A549 (cell line): ENCODE measurements around the gene CSTPP1. TPM values are rescaled to one million over a fixed set of nuclear protein-coding genes. Genes with fewer than 3 reads are reported as not detected.

Experiments
- ATAC-seq, 2 experiments: fragments of 200-7000 bp in 1 of 2; fragments of >200 bp in 1 of 2; cut with Nextera tagmentation in 1 of 2; cut with Tn5 transposase in 1 of 2; 3 replicates each; pipeline versions ENCODE4 v1.8.0 to v1.9.1; 2018 to 2020; ENCODE audit warnings: mild to moderate bottlenecking in 1 of 2, moderate library complexity in 1 of 2
- CTCF ChIA-PET: fragments of 300-600 bp; sonication (Branson Sonifier 250); formaldehyde crosslinking; extraction: SDS; loops from one replicate; lab custom pipeline; 2021; ENCODE audit warnings: antibody characterized with exemption, inconsistent platforms; lab: Yijun Ruan, JAX
- POLR2A ChIA-PET: fragments of 350-600 bp; formaldehyde crosslinking; extraction: SDS; loops from one replicate; lab custom pipeline; 2021; ENCODE audit warnings: antibody characterized with exemption, inconsistent platforms; lab: Yijun Ruan, JAX
- DNase-seq, 2 experiments: peaks; one replicate each; pipeline versions ENCODE4 v3.0.0 to v3.0.0-alpha.2; 2011 to 2016; ENCODE audit warnings: low read depth in 1 of 2, low spot score in 1 of 2
- FAIRE-seq: peaks from 2 replicates; lab custom pipeline; 2011; peaks lifted over from hg19 to GRCh38; lab: Jason Lieb, UNC
- H3K27ac ChIP-seq, 2 experiments: fragments of >200 bp; sonication (Bioruptor Twin); formaldehyde crosslinking; 3 replicates each; pipeline ENCODE4 v1.5.1; 2016 to 2017
- H3K4me1 ChIP-seq: fragments of >200 bp; sonication (Bioruptor Twin); formaldehyde crosslinking; 3 replicates; pipeline ENCODE4 v1.6.1; 2016
- H3K4me2 ChIP-seq: fragments of >200 bp; sonication (Bioruptor Twin); formaldehyde crosslinking; 3 replicates; pipeline ENCODE4 v1.6.1; 2016
- H3K4me3 ChIP-seq: fragments of >200 bp; sonication (Bioruptor Twin); formaldehyde crosslinking; 3 replicates; pipeline ENCODE4 v1.5.1; 2016
- H3K9me3 ChIP-seq: fragments of >200 bp; sonication (Bioruptor Twin); formaldehyde crosslinking; 3 replicates; pipeline ENCODE4 v1.6.1; 2016
- BCL3 ChIP-seq: fragments of >200 bp; sonication (Bioruptor Twin); formaldehyde crosslinking; IDR thresholded peaks from 3 replicates; pipeline ENCODE4 v1.6.1; 2016
- CBX2 ChIP-seq: fragments of 200-600 bp; sonication (generic); IDR thresholded peaks from 2 replicates; pipeline ENCODE4 v1.6.1; 2016; ENCODE audit warnings: low read depth, mild to moderate bottlenecking, borderline replicate concordance
- CBX8 ChIP-seq: fragments of 200-600 bp; sonication (generic); IDR thresholded peaks from 2 replicates; pipeline ENCODE4 v1.6.1; 2016
- CEBPB ChIP-seq, 2 experiments: fragments of >200 bp in 1 of 2; sonication (Bioruptor Twin) in 1 of 2; formaldehyde crosslinking in 1 of 2; IDR thresholded peaks; 2 replicates each; pipeline ENCODE4 v1.6.1; 2012 to 2016
- CHD4 ChIP-seq: fragments of 200-600 bp; sonication (generic); IDR thresholded peaks from 2 replicates; pipeline ENCODE4 v1.6.1; 2016; ENCODE audit warnings: antibody characterized with exemption, mild to moderate bottlenecking, borderline replicate concordance
- E2F6 ChIP-seq: IDR thresholded peaks from 2 replicates; pipeline ENCODE4 v1.6.1; 2012; ENCODE audit warnings: low read depth, borderline replicate concordance
- EHMT2 ChIP-seq: fragments of 200-600 bp; sonication (generic); IDR thresholded peaks from 2 replicates; pipeline ENCODE4 v1.6.1; 2016; ENCODE audit warnings: antibody characterized with exemption, low read depth, mild to moderate bottlenecking, moderate library complexity
- ESRRA ChIP-seq: fragments of 150-350 bp; IDR thresholded peaks from 2 replicates; pipeline ENCODE4 v1.6.1; 2014; ENCODE audit warnings: mild to moderate bottlenecking, low read length, borderline replicate concordance
- FOSB ChIP-seq: fragments of 250-450 bp; sonication (Bioruptor Pico); IDR thresholded peaks from 2 replicates; pipeline ENCODE4 v1.5.0; 2020; ENCODE audit warnings: mild to moderate bottlenecking, moderate library complexity
- FOXS1 ChIP-seq: fragments of 250-450 bp; sonication (Bioruptor Pico); IDR thresholded peaks from 2 replicates; pipeline ENCODE4 v1.5.0; 2020; ENCODE audit warnings: mild to moderate bottlenecking, moderate library complexity
- GATA3 ChIP-seq: IDR thresholded peaks from 2 replicates; pipeline ENCODE4 v1.6.1; 2012; ENCODE audit warnings: borderline replicate concordance
- HDAC2 ChIP-seq: fragments of 200-600 bp; sonication (generic); IDR thresholded peaks from 2 replicates; pipeline ENCODE4 v1.6.1; 2016
- HOXA7 ChIP-seq: fragments of 250-450 bp; sonication (Bioruptor Pico); IDR thresholded peaks from 2 replicates; pipeline ENCODE4 v1.5.0; 2020; ENCODE audit warnings: mild to moderate bottlenecking, moderate library complexity
- HOXB13 ChIP-seq: fragments of 250-450 bp; sonication (Bioruptor Pico); IDR thresholded peaks from 2 replicates; pipeline ENCODE4 v1.5.0; 2020; ENCODE audit warnings: low read depth, mild to moderate bottlenecking, moderate library complexity
- HOXB5 ChIP-seq: fragments of 250-450 bp; sonication (Bioruptor Pico); IDR thresholded peaks from 2 replicates; pipeline ENCODE4 v1.5.0; 2020; ENCODE audit warnings: mild to moderate bottlenecking, moderate library complexity
- JUNB ChIP-seq: fragments of >200 bp; sonication (Bioruptor Twin); formaldehyde crosslinking; IDR thresholded peaks from 2 replicates; pipeline ENCODE4 v1.6.1; 2016
- KDM1A ChIP-seq: fragments of 200-600 bp; sonication (generic); IDR thresholded peaks from 2 replicates; pipeline ENCODE4 v1.6.1; 2016; ENCODE audit warnings: low read depth, mild to moderate bottlenecking
- MAFK ChIP-seq: fragments of 450-650 bp; IDR thresholded peaks from 2 replicates; pipeline ENCODE4 v1.6.1; 2014; ENCODE audit not compliant: partially characterized antibody
- MAZ ChIP-seq: fragments of 150-350 bp; IDR thresholded peaks from 2 replicates; pipeline ENCODE4 v1.6.1; 2014; ENCODE audit warnings: antibody characterized with exemption, low read depth, low read length, borderline replicate concordance
- MYC ChIP-seq: IDR thresholded peaks from 2 replicates; pipeline ENCODE4 v1.6.1; 2012; ENCODE audit warnings: mild to moderate bottlenecking, inconsistent platforms, low read length, improper control_type of control experiment, borderline replicate concordance
- PBX3 ChIP-seq: IDR thresholded peaks from 2 replicates; pipeline ENCODE4 v1.6.1; 2012
- POLR2A ChIP-seq: IDR thresholded peaks from 2 replicates; pipeline ENCODE4 v1.6.1; 2012; ENCODE audit warnings: mild to moderate bottlenecking, low read length
- RAD21 ChIP-seq, 2 experiments: fragments of >200 bp in 1 of 2; sonication (Bioruptor Twin) in 1 of 2; formaldehyde crosslinking in 1 of 2; IDR thresholded peaks in 1 of 2; conservative IDR thresholded peaks in 1 of 2; 2 replicates in 1 of 2; 3 replicates in 1 of 2; pipeline ENCODE4 v1.6.1; 2012 to 2018; ENCODE audit warnings: inconsistent platforms in 1 of 2
- RARB ChIP-seq: fragments of 250-450 bp; sonication (Bioruptor Pico); IDR thresholded peaks from 2 replicates; pipeline ENCODE4 v1.8.0; 2021; ENCODE audit warnings: mild to moderate bottlenecking, moderate library complexity
- RCOR1 ChIP-seq: fragments of 150-350 bp; IDR thresholded peaks from 2 replicates; pipeline ENCODE4 v1.6.1; 2014; ENCODE audit warnings: antibody characterized with exemption, low read length, low read depth
- REST ChIP-seq: fragments of 200-600 bp; sonication (generic); IDR thresholded peaks from 2 replicates; pipeline ENCODE4 v1.6.1; 2016; ENCODE audit warnings: antibody characterized with exemption, mild to moderate bottlenecking, moderate library complexity
- RFX5 ChIP-seq: fragments of 450-650 bp; IDR thresholded peaks from 2 replicates; pipeline ENCODE4 v1.7.1; 2014; ENCODE audit warnings: antibody characterized with exemption, mild to moderate bottlenecking, moderate library complexity
- SREBF2 ChIP-seq: fragments of 450-650 bp; IDR thresholded peaks from 2 replicates; pipeline ENCODE4 v1.6.1; 2014; ENCODE audit warnings: mild to moderate bottlenecking, moderate library complexity
- TP53 ChIP-seq: fragments of 250-450 bp; sonication (Bioruptor Pico); IDR thresholded peaks from 2 replicates; pipeline ENCODE4 v1.5.0; 2021; ENCODE audit warnings: mild to moderate bottlenecking, moderate library complexity
- WGBS: methylation state at CpG from one replicate; pipeline ENCODE4 v1.1.6; 2017; ENCODE audit errors: missing lambda C conversion rate; 5-methylcytosine and 5-hydroxymethylcytosine counted together
- polyA plus RNA-seq, 4 experiments: library from polyadenylated mRNA; depleted of rRNA in 3 of 4; stranded (reverse); fragments of >200 nt; fragmentation: RNase III in 1 of 4; extraction: RNeasy Plus Mini Kit Qiagen cat#74134 plus additional on column Dnase treatment in 1 of 4; gene quantifications; 2 replicates in 3 of 4; 3 replicates in 1 of 4; pipeline ENCODE4 v1.2.3, GENCODE V29; 2011 to 2017

CSTPP1 gene
- polyA plus RNA-seq, 2 of the 4 experiments (the other 2 are of a cell fraction) = 31.5 to 34.5 TPM

GRCh38 chr11:47014097-47014496 is 77.5 kb downstream of the CSTPP1 start:
- no peak overlapping the region for H3K4me3 ChIP-seq
- CTCF ChIA-PET = no interaction called here
- no peaks in the 10 kb centered on the region for H3K4me1 ChIP-seq
- H3K27ac ChIP-seq = no peak overlapping the region
- no peak for FAIRE-seq
- no peaks in the 10 kb centered on the region for H3K9me3 ChIP-seq
- TF ChIP-seq FOSB (CRISPR knock-in tag) = no peak
- no peak for TF ChIP-seq TP53
- TF ChIP-seq CBX2 = no peak
- TF ChIP-seq MAFK = no peak
- TF ChIP-seq CBX8 = no peak
- TF ChIP-seq REST = no peak
- no peak for TF ChIP-seq HOXA7 (CRISPR knock-in tag)
- TF ChIP-seq HDAC2 = no peak
- TF ChIP-seq POLR2A = no peak
- no peak for TF ChIP-seq RFX5
- TF ChIP-seq FOXS1 (CRISPR knock-in tag) = no peak
- TF ChIP-seq, all 56 proteins: peak for 0
- WGBS = 94% methylated on average over 3 of the region's 3 CpGs
- H3K4me2 ChIP-seq = no peak overlapping the region
- POLR2A ChIA-PET = no interaction called here
- ATAC-seq (no peak), DNase-seq (no peak)

GRCh38 chr11:47018637-47019036 is 82.1 kb downstream of the CSTPP1 start:
- POLR2A ChIA-PET = no interaction called here
- Histone ChIP-seq H3K9me3 (no peaks in the 10 kb centered on the region), H3K4me3 (no peak overlapping the region), H3K4me1 (no peaks in the 10 kb centered on the region), H3K27ac (no peak overlapping the region), H3K4me2 (no peak overlapping the region)
- FAIRE-seq (no peak), DNase-seq (no peak), ATAC-seq (no peak)
- CTCF ChIA-PET = no interaction called here
- TF ChIP-seq ESRRA (no peak), JUNB (no peak), RAD21 (conservative IDR thresholded peaks at IDR 0.05 in 1 of 2, IDR thresholded peaks at IDR 0.05 in 1 of 2) (no peak), MYC (no peak), RARB (CRISPR knock-in tag) (no peak), KDM1A (no peak), CHD4 (no peak), HOXB13 (CRISPR knock-in tag) (no peak), EHMT2 (no peak), E2F6 (no peak), GATA3 (no peak), MAZ (no peak), SREBF2 (no peak), CEBPB (IDR thresholded peaks at IDR 0.05) (no peak), CBX2 (no peak), PBX3 (no peak), BCL3 (no peak), RCOR1 (no peak), HOXB5 (no peak)
- TF ChIP-seq, all 56 proteins: peak for 0
- WGBS = 97% methylated on average over 1 of the region's 1 CpG
